ENCODE results near the gene C6orf120. TPM values are rescaled to one million over a fixed set of nuclear protein-coding genes. Genes with fewer than 3 reads are reported as not detected.

C6orf120 gene
- total RNA-seq, 4 donors from 2014 or later = 43.3 to 56.9 (median 45.4) TPM

DNA sequence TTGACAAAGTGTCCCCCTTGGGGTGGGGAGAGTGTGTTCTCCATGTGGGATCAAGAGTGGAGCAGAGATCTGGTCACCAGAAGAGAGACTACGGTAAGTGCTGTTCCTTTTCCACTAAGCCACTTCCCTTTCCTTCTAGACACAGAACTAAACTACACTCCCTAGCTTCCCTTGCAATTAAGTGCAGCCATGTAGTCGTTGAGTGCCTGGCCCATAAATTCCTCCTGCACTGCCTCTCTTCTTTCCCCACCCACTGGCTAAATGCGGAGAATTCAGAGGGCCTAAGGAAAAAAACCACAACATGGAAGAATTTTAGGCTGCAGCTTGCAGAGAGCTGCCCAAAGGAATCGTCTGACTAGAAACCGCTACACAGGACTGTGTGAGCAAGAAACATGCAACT is 1.6 kb upstream of the C6orf120 start:
- TF ChIP-seq, protein P1, sequence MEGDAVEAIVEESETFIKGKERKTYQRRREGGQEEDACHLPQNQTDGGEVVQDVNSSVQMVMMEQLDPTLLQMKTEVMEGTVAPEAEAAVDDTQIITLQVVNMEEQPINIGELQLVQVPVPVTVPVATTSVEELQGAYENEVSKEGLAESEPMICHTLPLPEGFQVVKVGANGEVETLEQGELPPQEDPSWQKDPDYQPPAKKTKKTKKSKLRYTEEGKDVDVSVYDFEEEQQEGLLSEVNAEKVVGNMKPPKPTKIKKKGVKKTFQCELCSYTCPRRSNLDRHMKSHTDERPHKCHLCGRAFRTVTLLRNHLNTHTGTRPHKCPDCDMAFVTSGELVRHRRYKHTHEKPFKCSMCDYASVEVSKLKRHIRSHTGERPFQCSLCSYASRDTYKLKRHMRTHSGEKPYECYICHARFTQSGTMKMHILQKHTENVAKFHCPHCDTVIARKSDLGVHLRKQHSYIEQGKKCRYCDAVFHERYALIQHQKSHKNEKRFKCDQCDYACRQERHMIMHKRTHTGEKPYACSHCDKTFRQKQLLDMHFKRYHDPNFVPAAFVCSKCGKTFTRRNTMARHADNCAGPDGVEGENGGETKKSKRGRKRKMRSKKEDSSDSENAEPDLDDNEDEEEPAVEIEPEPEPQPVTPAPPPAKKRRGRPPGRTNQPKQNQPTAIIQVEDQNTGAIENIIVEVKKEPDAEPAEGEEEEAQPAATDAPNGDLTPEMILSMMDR (IDR thresholded peaks at IDR 0.05; ENCODE audit: low read depth) = no peak

DNA sequence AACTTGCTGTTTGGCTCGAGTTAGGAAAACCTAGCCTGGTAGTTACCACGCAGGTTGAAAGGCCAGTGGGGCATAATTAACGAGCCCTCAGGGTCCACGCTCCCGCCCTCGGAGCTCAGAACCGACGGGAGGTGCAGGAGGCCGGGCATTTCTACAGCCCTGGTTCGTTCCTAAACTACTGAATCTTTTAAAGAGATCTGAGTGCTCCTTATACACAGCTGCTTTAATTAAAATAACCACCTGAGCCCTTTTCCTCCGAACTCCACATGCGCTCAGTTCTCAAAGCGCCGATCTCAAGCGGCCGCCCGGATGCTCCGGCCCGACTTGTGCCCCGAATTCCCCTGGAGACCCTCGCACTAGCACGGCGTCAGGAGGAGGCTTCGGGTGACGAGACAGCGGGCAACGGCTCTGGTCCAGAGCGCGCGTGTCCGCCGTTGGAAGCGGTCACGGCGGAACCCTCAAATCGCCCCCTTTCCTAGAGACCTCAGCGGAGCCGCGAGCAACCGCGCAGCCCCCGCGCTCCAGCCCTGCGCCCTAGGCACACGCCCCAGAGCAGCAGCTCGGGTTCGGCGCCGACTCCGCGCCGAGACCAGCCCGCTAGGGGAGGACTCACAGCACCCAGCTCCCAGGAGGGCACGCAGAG is 494 bp upstream of the C6orf120 start:
- TF ChIP-seq, protein P1 (IDR thresholded peaks at IDR 0.05; ENCODE audit: low read depth) = no peak

DNA sequence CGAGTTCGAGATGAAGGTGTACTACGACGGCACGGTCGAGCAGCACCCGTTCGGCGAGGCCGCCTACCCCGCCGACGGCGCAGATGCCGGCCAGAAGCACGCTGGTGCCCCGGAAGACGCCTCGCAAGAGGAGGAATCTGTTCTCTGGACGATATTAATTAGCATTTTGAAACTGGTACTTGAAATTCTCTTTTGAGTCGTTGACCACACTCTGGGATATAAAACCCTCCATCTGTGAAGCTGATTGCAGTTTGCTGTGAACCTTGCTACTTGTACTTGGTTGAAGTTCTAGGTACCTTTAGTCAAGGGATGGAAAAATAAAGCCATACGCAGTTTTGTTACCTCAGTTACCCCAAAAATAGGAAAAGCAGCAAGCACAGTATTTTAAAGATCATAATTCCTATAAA is 917 bp downstream of the C6orf120 start:
- TF ChIP-seq, protein P1 (IDR thresholded peaks at IDR 0.05; ENCODE audit: low read depth) = no peak

- TF ChIP-seq, protein P1 (IDR thresholded peaks at IDR 0.05; ENCODE audit: low read depth) = no peak
These were observed 5.8 kb downstream of the C6orf120 start for GRCh38 chr6:169707772-169708171.

- TF ChIP-seq, protein P1 (IDR thresholded peaks at IDR 0.05; ENCODE audit: low read depth) = no peak
These were observed 7.4 kb downstream of the C6orf120 start for GRCh38 chr6:169709293-169709692.

GRCh38 chr6:169710009-169710408 is 8.1 kb downstream of the C6orf120 start:
- TF ChIP-seq, protein P1 (IDR thresholded peaks at IDR 0.05; ENCODE audit: low read depth) = no peak

DNA sequence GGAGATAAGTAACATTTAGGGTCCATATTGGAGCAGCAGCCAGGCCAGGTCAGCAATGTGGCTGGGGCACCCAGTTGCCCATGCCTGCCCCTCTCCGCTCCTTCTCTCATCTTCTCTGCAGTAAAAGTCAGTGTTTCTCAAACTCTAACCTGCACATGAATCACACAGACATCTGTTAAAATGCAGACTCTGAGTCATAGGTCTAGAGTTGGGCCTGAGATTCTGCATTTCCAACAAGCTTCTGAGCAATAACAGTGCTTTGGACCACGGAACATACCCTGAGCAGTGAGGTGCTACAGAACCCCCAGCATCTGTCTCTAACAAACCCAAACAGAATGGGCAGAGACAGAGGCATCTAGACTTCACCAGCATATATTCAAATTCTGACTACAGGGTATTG is 12.3 kb downstream of the C6orf120 start:
- TF ChIP-seq, protein P1 (IDR thresholded peaks at IDR 0.05; ENCODE audit: low read depth) = no peak

Data from subcutaneous adipose tissue (tissue), 4 donors.